Measurements from ENCODE around the gene RNASE1. TPM values are rescaled to one million over a fixed set of nuclear protein-coding genes. Genes with fewer than 3 reads are reported as not detected.

Gene RNASE1
- total RNA-seq, 4 donors from 2014 or later, result 39.7 to 97.1 (median 64.0) TPM

Other genes with a start within 250 kb of the RNASE1 start
- gene RNASE9, start 241.8 kb downstream of the RNASE1 start, total RNA-seq, result not detected
- not detected for gene RNASE11, start 214.8 kb downstream of the RNASE1 start, total RNA-seq
- gene RNASE12, start 211.5 kb downstream of the RNASE1 start, total RNA-seq, result not detected
- gene OR6S1, start 161.2 kb downstream of the RNASE1 start, total RNA-seq, result not detected
- gene RNASE4, start 118.3 kb downstream of the RNASE1 start, total RNA-seq, result 10 to 100 TPM; 43.9 to 84.2 (median 66.2) TPM
- gene ANG, start 114.1 kb downstream of the RNASE1 start, total RNA-seq, result 10 to 100 TPM; 19.3 to 46.9 (median 27.1) TPM
- gene EDDM3A, start 57.0 kb downstream of the RNASE1 start, total RNA-seq, result not detected
- not detected for gene EDDM3B, start 34.4 kb downstream of the RNASE1 start, total RNA-seq
- gene RNASE6, start 21.6 kb downstream of the RNASE1 start, total RNA-seq, result 1 to 10 TPM; 4.0 to 8.1 (median 7.6) TPM
- not detected for gene RNASE3, start 88.5 kb upstream of the RNASE1 start, total RNA-seq
- gene RNASE2, start 152.6 kb upstream of the RNASE1 start, total RNA-seq, result 1 to 10 TPM in 1 of 4 donors, not detected in 3; 1.6 TPM
- 100 to 1,000 TPM in 2 of 4 donors, 10 to 100 TPM in 2; 64.9 to 332 (median 96.3) TPM for gene METTL17, start 187.1 kb upstream of the RNASE1 start, total RNA-seq
- 10 to 100 TPM in 3 of 4 donors, 1 to 10 TPM in 1; 5.1 to 46.7 (median 33.7) TPM for gene SLC39A2, start 196.4 kb upstream of the RNASE1 start, total RNA-seq
- 100 to 1,000 TPM; 269 to 433 (median 295) TPM for gene NDRG2, start 222.2 kb upstream of the RNASE1 start, total RNA-seq
- gene TPPP2, start 227.4 kb upstream of the RNASE1 start, total RNA-seq, result not detected
- gene RNASE13, start 232.0 kb upstream of the RNASE1 start, total RNA-seq, result under 1 TPM in 1 of 4 donors, not detected in 3; 0.29 TPM
- 10 to 100 TPM; 10.3 to 46.9 (median 35.4) TPM for gene RNASE7, start 239.5 kb upstream of the RNASE1 start, total RNA-seq